ENCODE results near the gene SCRN2. TPM values are rescaled to one million over a fixed set of nuclear protein-coding genes. Genes with fewer than 3 reads are reported as not detected.
A peak's percentile ranks its signal among the peaks of the same experiment; 100 is the strongest.

SCRN2 gene
- total and polyA plus RNA-seq, 2 of the 8 experiments (the other 6 are each of a cell fraction or from before 2014, with no cell fraction given), result 24.4 to 42.3 TPM

DNA sequence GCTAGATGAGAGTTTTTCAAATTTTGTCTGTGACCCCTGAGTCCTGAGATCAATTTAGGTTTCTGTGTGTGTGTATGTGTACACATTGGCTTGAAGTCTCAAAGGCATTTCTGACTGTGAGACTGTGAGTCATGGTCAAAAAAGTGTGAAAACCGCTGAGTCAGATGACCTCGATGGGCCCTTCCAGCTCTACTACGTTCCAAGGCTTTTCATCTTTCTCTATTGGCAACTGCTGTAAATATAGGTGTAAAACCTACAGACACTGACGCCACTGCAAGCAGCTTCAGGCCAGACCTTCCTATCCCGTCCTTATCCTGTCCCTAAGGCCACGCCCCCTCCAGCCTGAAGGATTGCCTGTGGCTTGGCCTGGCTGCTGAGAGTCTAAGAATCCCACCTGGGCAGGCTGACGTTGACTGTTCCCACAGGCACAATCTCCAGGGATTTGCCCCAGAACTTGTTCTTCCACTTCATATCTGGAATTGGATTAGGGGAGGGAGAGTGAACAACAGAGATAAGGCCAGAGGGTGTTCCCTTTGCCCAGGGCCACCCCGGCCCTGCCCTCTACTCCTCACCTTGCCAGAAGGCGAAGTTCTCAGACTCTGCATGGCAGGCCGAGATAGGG is 30.8 kb downstream of the SCRN2 start:
- H3K23me2 ChIP-seq (ENCODE audit: low read depth, low read length), result no peaks in the 10 kb centered on the region
- no peak overlapping the region for H4K5ac ChIP-seq (ENCODE audit: insufficient read length, low read depth, low read length)
- no peak overlapping the region for H2BK120ac ChIP-seq (replicated peaks; ENCODE audit: low read depth, low read length)
- H2AK5ac ChIP-seq (ENCODE audit: low read depth, low read length), result no peak overlapping the region
- TF ChIP-seq BACH1 (IDR thresholded peaks at IDR 0.05; ENCODE audit: low read length) (0 out of 2 replicates have a peak, but pooled peaks have one; percentile 7), SIX5 (IDR thresholded peaks at IDR 0.05; ENCODE audit: low read depth, low read length) (no peak), ASH2L (IDR thresholded peaks at IDR 0.05; ENCODE audit: low read length) (no peak), CHD2 (IDR thresholded peaks at IDR 0.05; ENCODE audit: low read length) (no peak)
- TF ChIP-seq, protein P1, sequence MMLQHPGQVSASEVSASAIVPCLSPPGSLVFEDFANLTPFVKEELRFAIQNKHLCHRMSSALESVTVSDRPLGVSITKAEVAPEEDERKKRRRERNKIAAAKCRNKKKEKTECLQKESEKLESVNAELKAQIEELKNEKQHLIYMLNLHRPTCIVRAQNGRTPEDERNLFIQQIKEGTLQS (IDR thresholded peaks at IDR 0.05; ENCODE audit: insufficient read depth, low read depth, low read length), result no peak
- no peak overlapping the region for H2AFZ ChIP-seq (ENCODE audit: low read length)
- no peaks in the 10 kb centered on the region; the same call in none of the 2 replicates for H3K79me1 ChIP-seq (ENCODE audit: low read depth, low read length)
- H3K18ac ChIP-seq (ENCODE audit: extremely low read depth, low read length), result no peak overlapping the region
- H3K4ac ChIP-seq (replicated peaks; ENCODE audit: insufficient read length, low read depth, low read length), result no peak overlapping the region
- ChIA-PET CTCF (ENCODE audit: partially characterized antibody) (interaction anchor here (0.9 to 1.4 kb wide), 4 partner anchors 8 to 181 kb away, joined by 3 to 4 read pairs (median 4); no protein-coding TSS in a partner anchor), POLR2A (ENCODE audit: partially characterized antibody) (interaction anchor here (0.7 kb wide), 1 partner anchor 106 kb away, joined by 4 read pairs; no protein-coding TSS in a partner anchor)
- H3K4me3 ChIP-seq (ENCODE audit: extremely low read depth in 1 of 4, insufficient read depth in 2 of 4, low read depth in 3 of 4, low read length in 4 of 4), result no peak overlapping the region
- H3K23ac ChIP-seq (ENCODE audit: insufficient read length), result no peak overlapping the region
- H4K20me1 ChIP-seq (replicated peaks in 1 of 2; ENCODE audit: control insufficient read depth in 1 of 2, insufficient read depth in 2 of 2, low read length in 2 of 2), result peaks cover 0 to 4% of the 10 kb centered on the region in 2 experiments
- no peaks in the 10 kb centered on the region; a peak in 1 of 7 replicates for H3K4me1 ChIP-seq (replicated peaks in 1 of 4; ENCODE audit: control insufficient read depth in 3 of 4, insufficient read depth in 4 of 4, low read length in 3 of 4)
- no peak overlapping the region for H3K27ac ChIP-seq (ENCODE audit: low read depth, low read length)
- H3K36me3 ChIP-seq (ENCODE audit: control insufficient read depth in 2 of 4, insufficient read depth in 4 of 4, low read length in 3 of 4), result peaks cover 0 to 2% (median 0%) of the 10 kb centered on the region in 4 experiments; a peak in 1 of 8 replicates
- no peaks in the 10 kb centered on the region for H3K79me2 ChIP-seq (ENCODE audit: control insufficient read depth in 1 of 2, insufficient read depth in 2 of 2, low read length in 2 of 2)
- H2BK12ac ChIP-seq (ENCODE audit: low read depth, low read length), result no peak overlapping the region
- no peak overlapping the region for H2BK15ac ChIP-seq (ENCODE audit: low read length)
- H2BK5ac ChIP-seq (ENCODE audit: low read depth, low read length), result no peak overlapping the region
- no peaks in the 10 kb centered on the region for H3K9me3 ChIP-seq (ENCODE audit: insufficient read depth in 2 of 2, low read depth in 1 of 2, low read length in 1 of 2)
- FAIRE-seq (no peak), DNase-seq (ENCODE audit: low read depth in 1 of 2, low spot score in 2 of 2) (no peak)
- no peak overlapping the region for H4K8ac ChIP-seq (ENCODE audit: extremely low read depth, insufficient read depth, low read length)
- 74% methylated on average over 10 of the region's 10 CpGs; no CpG with 5 or more reads in 1 of the 2 experiments for WGBS, 2 experiments (ENCODE audit: extremely low coverage in 1 of 2, insufficient coverage in 1 of 2, insufficient read length in 1 of 2, insufficient replicate concordance in 2 of 2, low coverage in 1 of 2, low lambda C conversion rate in 2 of 2, missing lambda C conversion rate in 1 of 2)
- peak overlapping the region in 2 of 4 experiments; percentile 20 to 43; a peak in 2 of 7 replicates for H3K9ac ChIP-seq (replicated peaks in 1 of 4; ENCODE audit: extremely low read depth in 1 of 4, low read depth in 3 of 4, low read length in 3 of 4)
- H3K56ac ChIP-seq (replicated peaks; ENCODE audit: insufficient read length, low read depth, low read length), result no peak overlapping the region
- no peak overlapping the region for H4K91ac ChIP-seq (replicated peaks; ENCODE audit: insufficient read length, low read length)
- H2BK20ac ChIP-seq (ENCODE audit: low read length), result no peak overlapping the region
- H3K14ac ChIP-seq (ENCODE audit: insufficient read length), result no peak overlapping the region
- H3K27me3 ChIP-seq (replicated peaks in 1 of 4; ENCODE audit: control insufficient read depth in 3 of 4, extremely low read depth in 1 of 4, insufficient read depth in 3 of 4, low read length in 3 of 4), result no peaks in the 10 kb centered on the region
- no peak overlapping the region for H3K4me2 ChIP-seq (ENCODE audit: insufficient read depth in 1 of 2, low read depth in 2 of 2, low read length in 2 of 2)

Data from H1 (cell line).